HG03342 (cell line): ENCODE data around the gene ERVV-1.
"Not testable (repeated sequence)": the region's sequence is repeated elsewhere in the genome, so short reads cannot be mapped to it uniquely, and the experiment has no call there.

Experiments
- ATAC-seq: cut with Tn5 transposase; IDR thresholded peaks from one replicate; pipeline ENCODE4 v1.9.1; 2021; ENCODE audit warnings: mild to moderate bottlenecking, moderate library complexity; ENCODE audit not compliant: unreplicated experiment

ERVV-1 gene, protein sequence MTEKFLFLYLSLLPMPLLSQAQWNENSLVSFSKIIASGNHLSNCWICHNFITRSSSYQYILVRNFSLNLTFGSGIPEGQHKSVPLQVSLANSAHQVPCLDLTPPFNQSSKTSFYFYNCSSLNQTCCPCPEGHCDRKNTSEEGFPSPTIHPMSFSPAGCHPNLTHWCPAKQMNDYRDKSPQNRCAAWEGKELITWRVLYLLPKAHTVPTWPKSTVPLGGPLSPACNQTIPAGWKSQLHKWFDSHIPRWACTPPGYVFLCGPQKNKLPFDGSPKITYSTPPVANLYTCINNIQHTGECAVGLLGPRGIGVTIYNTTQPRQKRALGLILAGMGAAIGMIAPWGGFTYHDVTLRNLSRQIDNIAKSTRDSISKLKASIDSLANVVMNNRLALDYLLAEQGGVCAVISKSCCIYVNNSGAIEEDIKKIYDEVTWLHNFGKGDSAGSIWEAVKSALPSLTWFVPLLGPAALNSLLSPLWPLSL

DNA sequence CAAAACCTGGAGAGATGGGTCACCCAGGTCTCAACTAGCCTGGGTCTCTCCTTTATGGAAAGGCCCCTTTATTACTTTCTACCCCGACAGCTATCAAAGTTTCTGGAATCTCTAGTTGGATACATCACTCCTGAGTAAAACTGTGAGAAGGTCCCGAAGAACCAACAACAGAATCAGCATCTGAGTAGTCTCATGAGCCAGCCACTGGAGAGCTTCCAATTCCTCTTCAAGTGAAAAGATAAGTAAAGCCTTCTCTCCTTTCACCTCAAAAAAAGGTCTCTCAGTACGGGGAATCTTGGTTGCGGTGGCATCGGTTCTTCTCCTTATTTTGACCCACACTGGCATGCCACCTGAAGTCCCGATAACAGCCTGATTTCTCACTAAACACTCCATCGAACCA is at the start of gene ERVV-1:
ERVV-1 (plus strand) TSS at position 301 of the 400 bp plus-strand sequence. CDS start 170 bp downstream, outside the sequence.
- ATAC-seq: no peak

DNA sequence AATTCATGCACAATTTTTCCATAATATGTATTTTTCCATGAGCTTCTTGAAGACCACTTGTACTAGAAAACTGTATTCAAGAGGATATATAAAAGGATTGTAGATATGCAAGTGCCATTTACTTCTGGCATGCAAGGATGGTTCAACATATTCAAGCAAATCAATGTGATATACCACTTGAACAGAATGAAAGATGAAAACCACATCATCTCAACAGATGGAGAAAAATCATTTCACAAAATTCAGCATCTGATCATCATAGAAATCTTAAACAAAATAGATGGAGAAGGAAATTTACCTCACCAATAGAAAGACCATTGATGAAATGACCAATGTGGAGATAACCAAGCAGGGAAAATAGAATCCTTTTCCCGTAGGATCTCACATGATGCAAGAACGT is 45.9 kb upstream of the ERVV-1 start:
- ATAC-seq: no peak

DNA sequence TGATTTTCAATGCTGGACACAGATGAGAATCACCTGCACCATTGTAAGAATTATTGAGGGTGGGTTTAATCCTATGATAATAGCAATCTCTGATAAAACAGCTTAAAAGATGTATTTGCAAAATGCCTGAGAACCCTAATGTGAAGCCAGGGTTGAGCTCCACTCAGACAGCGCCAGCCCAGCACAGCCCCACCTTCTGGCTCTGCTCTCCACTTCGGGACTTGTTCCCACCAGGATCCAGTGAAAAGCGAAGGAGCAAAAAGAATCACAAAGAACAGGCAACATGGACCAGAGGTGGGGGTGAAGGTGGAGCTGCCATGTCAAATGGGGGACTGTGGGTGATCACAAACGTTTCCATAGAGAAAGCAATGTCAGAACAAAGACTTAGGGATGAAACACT is 32.4 kb upstream of the ERVV-1 start:
- no peak for ATAC-seq

- not testable (repeated sequence) for ATAC-seq
Observed at GRCh38 chr19:52983167-52983566, 30.6 kb upstream of the ERVV-1 start.

GRCh38 chr19:52987221-52987620 is 26.5 kb upstream of the ERVV-1 start:
- ATAC-seq: no peak

- ATAC-seq: no peak
Observed at GRCh38 chr19:52988506-52988905, 25.2 kb upstream of the ERVV-1 start.

GRCh38 chr19:52990759-52991418 is 22.8 kb upstream of the ERVV-1 start:
- no peak for ATAC-seq

- no peak for ATAC-seq
Observed at GRCh38 chr19:52991484-52991883, 22.2 kb upstream of the ERVV-1 start.

DNA sequence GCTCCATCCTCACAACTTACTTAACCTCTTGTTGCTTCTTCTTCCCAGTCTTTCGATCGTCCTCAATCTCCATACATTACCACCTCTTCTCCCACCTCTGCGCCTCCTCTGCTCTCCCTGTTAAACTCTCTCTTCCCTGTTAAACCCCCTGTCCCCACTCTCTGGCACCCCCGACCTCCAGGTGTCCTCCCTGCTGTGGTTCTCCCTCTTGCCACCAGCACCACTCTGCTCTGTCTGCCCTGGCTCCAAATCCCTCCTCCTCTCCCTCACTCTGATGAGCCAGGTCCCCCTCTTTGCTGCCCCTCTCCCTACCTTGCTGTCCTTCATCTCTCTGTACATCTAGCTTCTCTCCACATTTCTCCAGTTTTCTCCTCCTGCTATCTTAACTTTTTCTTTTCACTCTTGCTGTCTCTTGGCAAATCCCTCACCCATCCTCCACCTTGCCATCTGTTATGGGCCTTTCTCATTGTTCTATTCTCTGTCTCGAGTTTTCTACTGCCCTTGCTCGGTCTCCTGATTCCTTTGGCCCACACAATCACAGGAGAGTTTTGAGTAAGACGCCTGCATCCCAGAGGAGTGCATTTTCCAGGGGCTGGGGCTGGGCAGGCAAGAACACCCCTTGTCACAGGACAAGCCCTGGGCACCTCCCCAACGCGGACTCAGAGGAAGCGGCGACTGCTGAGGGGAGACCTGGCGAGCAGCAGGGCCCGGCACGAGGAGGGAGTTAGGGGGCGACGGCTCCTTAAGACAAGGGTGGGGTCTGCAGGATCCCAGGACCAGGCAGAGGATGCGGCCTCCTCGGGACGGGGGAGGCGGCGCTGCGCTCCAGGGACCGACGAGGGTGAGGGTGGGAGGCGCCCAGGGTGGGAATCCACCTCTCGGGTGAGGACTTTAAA is 21.4 kb upstream of the ERVV-1 start:
- ATAC-seq: no peak

DNA sequence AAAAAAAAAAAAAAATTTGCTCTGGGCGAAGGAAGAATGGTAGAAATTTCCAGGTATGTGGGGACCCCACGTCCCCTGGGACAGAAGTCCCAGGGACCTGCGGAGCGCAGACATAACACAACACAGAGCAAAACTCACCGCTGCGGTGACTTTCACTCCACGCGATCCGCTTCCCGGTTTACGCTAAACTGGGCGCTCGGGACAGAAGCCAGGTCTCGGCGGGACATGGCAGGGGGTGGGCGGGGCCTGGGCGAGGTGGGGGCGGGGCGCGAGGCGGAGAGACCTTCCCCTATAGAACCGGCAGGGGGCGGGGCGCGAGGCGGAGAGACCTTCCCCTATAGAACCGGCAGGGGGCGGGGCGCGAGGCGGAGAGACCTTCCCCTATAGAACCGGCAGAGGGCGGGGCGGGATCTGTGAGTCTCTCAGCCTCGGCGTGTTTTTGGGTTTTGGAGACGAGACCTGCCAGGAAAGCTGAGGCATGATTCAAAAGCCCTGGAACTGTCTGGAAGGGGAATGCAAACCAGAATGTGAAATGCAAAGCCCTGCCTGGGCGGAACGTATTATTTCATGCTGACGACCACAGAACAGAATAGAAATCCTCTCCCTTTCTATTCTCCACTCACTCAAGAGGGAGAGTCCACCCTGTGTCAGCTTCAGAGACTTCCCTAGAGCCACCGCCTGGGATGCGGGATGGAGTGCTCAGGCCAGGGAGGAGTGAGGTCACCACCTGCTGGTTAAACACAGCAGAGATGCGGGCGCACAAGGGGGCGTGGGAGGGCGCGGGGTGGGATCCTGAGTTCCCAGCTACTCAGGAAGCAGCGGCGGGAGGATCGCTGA is 20.2 kb upstream of the ERVV-1 start:
- no peak for ATAC-seq

- no peak for ATAC-seq
Observed at GRCh38 chr19:52995711-52996110, 18.0 kb upstream of the ERVV-1 start.

GRCh38 chr19:52997975-52998374 is 15.7 kb upstream of the ERVV-1 start:
- no peak for ATAC-seq

DNA sequence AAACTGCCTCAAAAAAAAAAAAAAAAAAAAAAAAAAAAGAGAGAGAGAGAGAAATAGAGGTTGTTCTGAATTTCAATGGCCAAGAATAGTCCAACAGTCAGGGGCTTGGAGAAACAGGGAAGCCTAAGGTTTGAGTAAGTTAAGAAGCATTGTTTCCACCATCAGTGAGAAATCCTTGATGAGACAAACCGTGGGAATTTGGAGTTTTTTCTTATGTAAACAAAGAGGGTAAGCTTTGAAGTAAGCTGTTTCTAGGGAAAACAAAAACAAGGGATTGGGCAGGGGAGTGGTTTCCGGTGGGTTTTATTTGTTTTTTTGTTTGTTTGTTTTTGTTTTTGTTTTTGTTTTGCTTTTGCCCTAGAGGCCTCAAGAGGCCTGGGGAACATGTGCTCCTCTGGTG is 11.2 kb upstream of the ERVV-1 start:
- no peak for ATAC-seq

DNA sequence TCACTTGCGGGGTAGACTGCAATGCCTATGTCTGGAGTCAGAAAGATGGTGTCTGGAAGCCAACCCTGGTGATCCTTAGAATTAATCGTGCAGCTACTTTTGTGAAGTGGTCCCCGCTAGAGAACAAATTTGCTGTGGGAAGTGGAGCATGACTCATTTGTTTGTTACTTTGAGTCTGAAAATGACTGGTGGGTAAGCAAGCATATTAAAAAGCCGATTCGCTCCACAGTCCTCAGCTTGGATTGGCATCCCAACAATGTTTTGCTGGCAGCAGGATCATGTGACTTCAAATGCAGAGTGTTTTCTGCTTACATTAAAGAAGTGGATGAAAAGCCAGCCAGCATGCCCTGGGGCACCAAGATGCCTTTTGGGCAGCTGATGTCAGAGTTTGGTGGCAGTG is 9.5 kb upstream of the ERVV-1 start:
- ATAC-seq: no peak

DNA sequence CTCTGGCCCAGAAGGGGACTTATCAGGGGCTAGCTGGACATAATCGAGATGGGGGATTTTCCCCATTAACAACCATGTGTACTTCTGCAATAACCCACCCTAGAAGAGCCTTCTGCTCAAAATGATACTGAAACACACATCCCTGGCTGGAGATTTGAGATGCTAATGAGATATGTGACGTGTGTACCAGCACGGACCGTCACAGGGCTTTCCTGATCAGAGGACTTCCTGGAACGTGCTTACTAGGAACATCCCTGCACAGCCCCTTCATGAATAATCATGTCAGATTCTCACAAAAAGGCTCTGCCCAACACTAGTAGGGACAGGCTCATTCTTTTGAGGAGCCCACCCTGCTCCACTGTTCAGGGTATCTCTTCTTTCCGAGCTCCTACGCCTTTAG is 6.5 kb upstream of the ERVV-1 start:
- no peak for ATAC-seq

DNA sequence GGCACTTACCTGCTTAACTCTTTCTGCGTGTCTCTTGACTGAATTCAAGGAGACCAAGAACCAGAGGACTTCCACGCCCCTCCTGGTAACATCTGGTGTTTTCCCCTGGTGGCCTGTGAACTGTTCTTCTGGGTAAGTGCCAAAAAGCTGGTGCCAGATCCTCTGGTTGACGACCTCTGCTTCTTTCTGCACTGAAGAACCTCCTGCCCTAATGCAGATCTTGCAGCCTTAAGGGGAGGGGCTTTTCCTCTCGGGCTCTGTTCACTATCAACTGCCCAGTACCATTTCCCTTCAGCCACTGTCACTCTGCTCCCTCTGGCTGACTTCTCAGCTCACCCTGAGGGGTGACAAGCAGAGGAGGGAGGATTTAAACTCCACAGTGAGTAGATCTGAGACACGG is 6.1 kb upstream of the ERVV-1 start:
- no peak for ATAC-seq

DNA sequence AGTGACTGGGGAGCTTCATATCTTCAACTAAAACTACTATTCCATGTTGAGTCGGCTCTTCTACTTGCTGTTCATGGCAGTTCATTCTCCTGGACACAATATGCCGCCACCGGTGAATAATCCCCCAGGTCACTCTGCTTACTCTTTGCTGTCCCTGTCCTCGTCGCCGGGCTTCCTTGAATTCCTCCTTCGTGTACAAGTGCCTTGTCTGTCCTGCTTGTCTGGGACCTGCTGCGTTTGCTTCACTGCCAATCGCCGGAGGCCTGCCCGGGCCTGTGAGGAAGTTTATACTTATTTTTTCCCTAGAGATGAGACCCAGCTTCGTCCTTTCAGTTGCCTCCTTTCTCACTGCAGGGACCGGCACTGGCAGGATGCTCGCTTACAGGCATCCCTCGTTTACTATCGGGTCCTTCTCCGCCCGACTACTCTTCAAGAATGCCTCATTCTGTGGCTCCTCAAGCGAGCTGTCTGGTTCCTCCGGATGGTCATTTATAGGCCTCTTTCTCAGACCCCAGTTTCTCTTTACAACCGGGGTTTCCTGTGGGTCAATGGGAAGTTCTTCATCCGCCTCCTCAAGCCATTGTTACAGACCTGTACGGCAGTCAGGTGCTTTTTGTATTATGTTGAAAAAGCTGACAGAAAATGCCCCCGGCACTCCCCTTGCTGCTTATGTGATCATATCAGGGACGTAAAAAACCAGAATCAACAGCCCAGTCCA is 5.5 kb upstream of the ERVV-1 start:
- ATAC-seq: no peak

GRCh38 chr19:53010494-53010893 is 3.2 kb upstream of the ERVV-1 start:
- ATAC-seq: no peak

GRCh38 chr19:53012006-53012405 is 1.7 kb upstream of the ERVV-1 start:
- ATAC-seq: no peak

GRCh38 chr19:53015159-53015558 is 1.4 kb downstream of the ERVV-1 start:
- ATAC-seq: no peak
